AG09309 (cell line): Measurements from ENCODE around the gene DLGAP1.
A peak's percentile ranks its signal among the peaks of the same experiment; 100 is the strongest.

Experiments used
- DNase-seq: peaks from one replicate; pipeline ENCODE4 v3.0.0-alpha.2; 2010; ENCODE audit warnings: low read depth
- H3K4me3 ChIP-seq: 2 replicates; pipeline ENCODE4 v1.5.1; 2011; ENCODE audit warnings: mild to moderate bottlenecking, low read depth, low read length, moderate library complexity; ENCODE audit not compliant: control insufficient read depth
- TF ChIP-seq, protein P1 (sequence below): IDR thresholded peaks from 2 replicates; pipeline ENCODE4 v1.5.1; 2011; ENCODE audit warnings: mild to moderate bottlenecking, low read depth, low read length, inconsistent platforms; ENCODE audit not compliant: insufficient read depth, control insufficient read depth; ENCODE audit errors: missing control alignments

Gene DLGAP1

DNA sequence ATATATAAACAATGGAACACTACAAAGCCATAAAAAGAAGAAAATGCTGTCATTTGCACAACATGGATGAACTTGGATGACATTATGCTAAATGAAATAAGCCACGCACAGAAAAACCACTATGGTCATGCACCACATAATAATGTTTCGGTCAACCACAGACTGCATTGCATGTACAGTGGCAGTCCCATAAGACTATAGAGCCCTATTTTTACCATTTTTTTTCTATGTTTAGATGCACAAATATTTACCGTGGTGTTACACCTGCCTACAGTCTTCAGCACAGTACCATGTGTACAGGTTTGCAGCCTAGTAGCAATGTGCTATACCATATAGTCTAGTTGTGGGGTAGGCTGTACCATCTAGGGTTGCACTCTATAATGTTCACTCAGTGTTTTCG, 476.1 kb downstream of the DLGAP1 start:
- H3K4me3 ChIP-seq, result no peak overlapping the region
- DNase-seq, result no peak
- TF ChIP-seq, protein P1, sequence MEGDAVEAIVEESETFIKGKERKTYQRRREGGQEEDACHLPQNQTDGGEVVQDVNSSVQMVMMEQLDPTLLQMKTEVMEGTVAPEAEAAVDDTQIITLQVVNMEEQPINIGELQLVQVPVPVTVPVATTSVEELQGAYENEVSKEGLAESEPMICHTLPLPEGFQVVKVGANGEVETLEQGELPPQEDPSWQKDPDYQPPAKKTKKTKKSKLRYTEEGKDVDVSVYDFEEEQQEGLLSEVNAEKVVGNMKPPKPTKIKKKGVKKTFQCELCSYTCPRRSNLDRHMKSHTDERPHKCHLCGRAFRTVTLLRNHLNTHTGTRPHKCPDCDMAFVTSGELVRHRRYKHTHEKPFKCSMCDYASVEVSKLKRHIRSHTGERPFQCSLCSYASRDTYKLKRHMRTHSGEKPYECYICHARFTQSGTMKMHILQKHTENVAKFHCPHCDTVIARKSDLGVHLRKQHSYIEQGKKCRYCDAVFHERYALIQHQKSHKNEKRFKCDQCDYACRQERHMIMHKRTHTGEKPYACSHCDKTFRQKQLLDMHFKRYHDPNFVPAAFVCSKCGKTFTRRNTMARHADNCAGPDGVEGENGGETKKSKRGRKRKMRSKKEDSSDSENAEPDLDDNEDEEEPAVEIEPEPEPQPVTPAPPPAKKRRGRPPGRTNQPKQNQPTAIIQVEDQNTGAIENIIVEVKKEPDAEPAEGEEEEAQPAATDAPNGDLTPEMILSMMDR, result no peak

DNA sequence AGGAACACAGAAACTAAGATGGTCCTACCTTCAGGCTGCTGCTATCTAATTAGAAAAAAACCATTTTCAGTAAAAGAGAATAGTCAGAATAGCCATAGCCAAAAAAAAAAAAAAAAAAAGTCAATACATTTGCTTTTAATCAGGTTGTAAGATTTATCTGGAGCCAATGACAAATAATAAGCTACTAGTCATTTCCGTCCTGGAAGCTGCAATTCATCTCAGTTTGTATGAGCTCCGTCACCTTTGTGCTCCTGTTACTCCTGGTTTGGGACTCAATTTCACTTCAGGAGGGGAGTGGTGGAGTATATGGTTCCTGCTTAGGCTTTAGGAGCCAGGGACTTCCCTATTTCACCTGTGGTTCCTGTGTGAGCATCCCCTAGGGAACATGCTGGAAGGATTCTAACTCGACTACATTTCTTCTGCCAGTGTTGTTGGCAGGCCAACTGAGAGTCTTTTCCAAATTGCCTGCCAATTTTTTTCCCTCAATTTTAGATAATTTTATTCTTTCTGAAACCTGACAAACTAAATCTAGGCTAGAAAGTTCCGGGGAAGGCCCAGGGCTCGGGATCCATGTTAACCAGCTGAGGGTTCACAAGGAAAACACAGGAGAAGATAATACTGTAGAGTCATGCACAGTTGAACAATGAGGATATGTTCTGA, 481.8 kb downstream of the DLGAP1 start:
- H3K4me3 ChIP-seq, result no peak overlapping the region
- no peak for DNase-seq
- TF ChIP-seq, protein P1, result no peak

DNA sequence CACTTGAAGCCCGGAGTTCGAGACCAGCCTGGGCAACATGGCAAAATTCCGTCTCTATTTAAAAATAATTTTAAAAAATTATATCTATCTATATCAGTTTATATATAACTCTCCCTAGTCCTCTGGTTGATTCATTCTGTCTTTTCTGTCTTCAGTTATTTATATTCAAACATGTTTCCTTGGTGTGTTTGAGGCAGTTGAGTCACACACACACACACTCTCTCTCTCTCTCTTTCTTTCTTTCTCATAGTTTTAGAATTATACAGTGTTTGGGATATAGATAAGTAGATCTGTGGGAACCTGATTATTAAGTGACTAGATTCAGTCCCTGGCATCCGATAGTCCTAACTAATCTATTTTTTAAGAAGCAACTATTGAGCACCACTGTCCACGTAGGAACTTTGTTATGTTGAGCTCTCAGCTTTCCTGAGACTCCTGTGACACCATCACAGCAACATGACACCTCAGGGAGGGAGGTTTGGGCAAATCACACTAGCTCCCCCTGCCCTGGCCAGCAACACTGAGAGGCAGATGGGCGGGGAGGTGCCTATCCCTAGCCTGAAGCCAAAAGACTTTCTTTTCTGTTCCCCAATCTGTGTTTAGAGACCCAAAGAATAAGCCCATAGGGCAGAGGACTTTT, 482.7 kb downstream of the DLGAP1 start:
- DNase-seq, result no peak
- TF ChIP-seq, protein P1, result no peak
- no peak overlapping the region for H3K4me3 ChIP-seq

DNA sequence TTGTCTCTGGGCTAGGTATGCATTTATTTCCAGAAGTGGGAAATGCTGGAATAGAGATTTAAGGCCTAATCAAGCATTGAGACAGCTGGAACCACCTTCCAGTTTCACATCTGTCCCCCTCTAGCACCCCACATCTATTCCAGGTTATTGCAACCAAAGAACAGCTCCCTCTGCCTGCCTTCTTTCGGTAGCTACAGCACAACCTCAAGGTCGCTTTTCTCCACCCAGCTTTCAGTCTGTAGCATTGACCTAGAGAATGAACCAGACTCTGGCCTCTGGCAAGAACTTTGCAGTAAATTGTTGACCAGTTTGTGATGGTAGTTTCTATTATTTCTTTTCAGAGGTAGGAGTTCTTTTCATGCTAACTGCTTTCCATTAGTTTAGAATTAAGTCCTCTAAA, 484.2 kb downstream of the DLGAP1 start:
- TF ChIP-seq, protein P1, result peak; percentile 10

DNA sequence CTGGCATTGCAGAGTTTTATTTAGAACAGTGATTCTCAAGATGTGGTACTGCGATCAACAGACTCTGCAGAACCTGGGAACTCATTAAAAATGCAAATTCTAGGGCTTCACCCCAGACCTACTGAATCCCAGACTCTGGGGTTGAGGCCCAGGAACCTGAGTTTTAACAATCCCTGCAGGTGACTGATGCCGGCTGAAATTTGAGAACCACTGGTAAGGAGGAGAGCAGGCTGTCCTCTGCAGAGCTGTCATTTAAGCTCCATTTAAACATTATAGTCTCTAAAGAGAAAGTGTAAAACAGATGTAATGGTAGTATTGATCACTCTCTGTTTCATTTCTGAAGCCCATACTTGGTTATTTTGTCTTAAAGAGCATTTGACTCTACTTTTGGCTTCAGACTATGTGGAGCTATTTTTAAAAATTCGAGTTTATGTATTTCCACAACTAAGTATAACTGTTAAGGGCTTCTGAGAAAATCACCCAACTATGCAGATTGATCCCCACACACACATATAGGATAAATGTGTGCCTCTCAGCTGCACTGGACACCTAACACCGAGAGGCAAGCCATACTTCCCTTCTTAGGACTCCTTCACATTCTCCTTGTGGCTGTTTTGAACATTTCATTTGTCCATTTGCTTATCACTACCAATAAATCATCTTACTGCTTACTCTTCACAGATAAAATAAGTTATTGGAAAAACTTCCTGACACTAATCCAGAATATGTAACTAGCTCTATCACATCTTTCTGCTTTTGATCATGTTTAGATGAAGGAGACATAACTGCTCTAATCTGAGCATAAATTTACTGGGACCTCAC, 487.5 kb downstream of the DLGAP1 start:
- no peak for DNase-seq
- H3K4me3 ChIP-seq, result no peak overlapping the region
- TF ChIP-seq, protein P1, result no peak

More for the DNA sequence above, 484.2 kb downstream of the DLGAP1 start:
- no peak overlapping the region for H3K4me3 ChIP-seq
- DNase-seq, result no peak

DNA sequence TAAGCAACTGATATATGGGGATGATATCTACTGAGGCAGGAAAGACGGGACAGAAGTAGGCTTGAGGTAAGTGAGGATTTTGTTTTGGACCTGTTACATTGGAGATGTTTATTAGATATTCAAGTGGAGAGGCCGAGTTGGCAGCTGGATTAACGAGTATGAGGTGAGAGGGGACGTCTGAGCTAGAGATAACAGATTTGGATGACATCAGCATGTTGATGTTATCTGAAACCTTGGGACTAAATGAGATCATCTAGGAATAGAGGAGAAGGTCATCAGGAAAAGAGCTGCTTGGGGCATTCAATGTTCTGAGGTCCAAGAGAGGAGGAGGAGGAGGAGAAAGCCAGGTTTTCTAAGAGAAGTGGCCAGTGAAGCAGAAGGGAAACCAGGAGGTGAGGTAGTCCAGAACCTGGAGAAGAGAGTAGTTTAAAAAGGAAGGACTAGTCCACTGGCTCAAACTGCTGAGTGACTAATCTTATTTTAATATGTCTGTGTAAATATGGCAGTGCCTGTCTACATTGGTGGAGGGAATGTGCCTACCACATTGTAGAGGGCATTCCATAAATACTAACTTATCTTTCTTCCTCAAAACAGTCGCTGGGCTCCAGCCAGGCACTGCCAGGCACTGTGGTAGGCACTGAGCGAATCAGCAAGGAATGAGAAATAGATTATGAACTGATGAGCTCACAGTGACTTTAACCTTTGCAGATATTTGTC, 488.3 kb downstream of the DLGAP1 start:
- TF ChIP-seq, protein P1, result no peak
- no peak overlapping the region for H3K4me3 ChIP-seq
- peak; percentile 33 for DNase-seq
